NK-92 treated with Interleukin-12 subunit alpha and Interleukin-12 subunit beta, amount 100 ng/mL, for 24 hours (cell line): Measurements from ENCODE around the gene FBXO5.
"Not testable (repeated sequence)": the region's sequence is repeated elsewhere in the genome, so short reads cannot be mapped to it uniquely, and the experiment has no call there.

Source experiments
- DNase-seq: peaks from one replicate; lab custom pipeline; 2025; lab: John Stamatoyannopoulos, UW

The FBXO5 gene

GRCh38 chr6:152986978-152987377 is 4.1 kb upstream of the FBXO5 start:
- no peak for DNase-seq

- not testable (repeated sequence) for DNase-seq
Measured at GRCh38 chr6:152985300-152985699, 2.5 kb upstream of the FBXO5 start.

DNA sequence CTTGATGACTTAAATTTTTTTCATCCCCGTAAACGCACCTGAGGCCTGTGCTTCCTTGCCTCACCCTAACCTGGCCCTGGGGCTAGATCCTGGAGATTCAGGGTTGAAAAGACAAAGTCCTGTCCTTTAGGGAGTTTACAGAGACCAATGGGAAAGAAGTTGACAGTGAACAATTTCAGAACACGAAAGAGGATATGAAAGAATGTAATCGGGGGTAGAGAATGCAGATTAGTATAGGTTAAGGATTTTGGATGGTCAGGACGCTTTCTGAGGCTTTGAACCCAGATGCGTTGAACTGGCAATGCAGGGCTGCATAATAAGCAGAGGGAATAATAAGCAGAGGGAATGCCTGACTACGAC is 1.7 kb upstream of the FBXO5 start:
- no peak for DNase-seq

- DNase-seq: peak; percentile 70
Measured at GRCh38 chr6:152983637-152984512, 1.0 kb upstream of the FBXO5 start.

GRCh38 chr6:152981989-152982903 is 595 bp downstream of the FBXO5 start:
- DNase-seq: no peak

DNA sequence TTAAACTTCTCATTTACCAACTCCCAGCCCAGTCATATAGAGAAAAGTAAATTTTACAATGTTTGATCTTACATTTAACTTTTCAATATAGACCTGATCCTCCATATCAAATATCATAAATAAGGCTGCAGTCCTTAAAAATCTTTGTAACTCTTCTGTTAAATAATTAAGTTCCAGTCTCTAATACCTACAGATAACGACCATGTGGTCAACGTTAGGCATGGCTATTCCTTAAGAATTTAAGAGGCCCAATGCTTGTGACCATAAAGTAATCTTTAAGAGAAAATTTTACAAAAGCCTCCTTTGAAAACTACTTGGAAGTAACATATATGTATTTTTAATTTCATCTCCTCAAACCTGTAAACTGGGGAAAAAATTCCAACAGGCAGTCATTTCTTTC is 1.6 kb downstream of the FBXO5 start:
- DNase-seq: no peak

- no peak for DNase-seq
Measured at GRCh38 chr6:152980656-152981055, 2.2 kb downstream of the FBXO5 start.

- DNase-seq: no peak
Measured at GRCh38 chr6:152979116-152979515, 3.7 kb downstream of the FBXO5 start.

GRCh38 chr6:152978058-152978457 is 4.8 kb downstream of the FBXO5 start:
- no peak for DNase-seq

DNA sequence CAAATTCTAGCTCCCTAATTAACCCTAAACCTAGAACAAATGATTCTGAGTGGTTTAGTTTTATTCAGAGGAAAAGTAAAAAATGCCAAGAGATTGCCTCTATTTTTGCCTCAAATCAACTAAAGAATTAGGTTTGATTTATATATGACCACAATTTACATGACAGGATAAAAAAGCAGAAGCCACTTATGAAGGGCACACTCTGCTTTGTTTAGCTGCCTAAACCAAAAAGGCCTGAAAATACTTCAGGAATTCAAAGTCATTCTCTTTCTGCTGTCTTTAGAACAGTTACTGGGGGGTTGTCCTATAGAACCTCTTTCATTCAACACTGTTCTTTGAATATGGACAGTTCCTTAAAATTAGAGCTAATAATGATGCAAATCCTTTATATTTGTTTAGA is 5.3 kb downstream of the FBXO5 start:
- no peak for DNase-seq

- no peak for DNase-seq
Measured at GRCh38 chr6:152976749-152977148, 6.1 kb downstream of the FBXO5 start.

GRCh38 chr6:152975204-152975915 is 7.5 kb downstream of the FBXO5 start:
- DNase-seq: no peak

GRCh38 chr6:152973916-152974315 is 8.9 kb downstream of the FBXO5 start:
- DNase-seq: peak; percentile 36

DNA sequence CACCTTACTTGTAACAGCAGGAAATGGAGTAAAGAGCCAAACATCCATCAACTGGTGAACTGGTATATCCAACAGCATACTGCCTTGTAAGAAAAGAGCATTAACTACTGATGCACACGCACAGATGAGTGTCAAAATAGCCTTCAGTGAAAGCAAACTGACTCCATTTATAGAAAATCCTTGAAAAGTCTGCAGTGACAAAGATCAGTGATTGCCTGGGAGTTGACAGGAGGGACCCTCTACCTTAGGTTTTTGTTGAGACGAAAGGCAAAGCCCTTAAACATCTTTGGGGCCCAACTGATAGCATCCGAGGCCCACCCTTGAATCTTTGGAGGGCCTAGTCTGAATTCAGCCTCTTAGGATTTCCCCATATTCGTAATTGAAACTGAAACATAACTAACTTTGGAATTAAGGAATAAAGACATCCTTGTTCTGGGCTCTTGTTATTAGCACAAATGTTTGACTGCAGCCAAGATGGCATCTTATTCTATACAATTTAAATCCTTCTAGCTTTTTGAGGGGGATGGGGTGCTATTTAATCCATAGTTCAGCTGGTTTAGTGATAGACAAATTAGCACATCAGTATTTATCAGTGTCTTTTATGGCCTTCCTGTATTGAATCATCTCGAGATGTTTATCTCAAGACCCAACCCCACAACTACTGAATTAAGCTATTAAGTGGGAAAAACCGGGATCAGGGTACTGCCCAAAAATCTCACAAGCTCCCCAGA is 13.0 kb downstream of the FBXO5 start:
- DNase-seq: no peak

- DNase-seq: not testable (repeated sequence)
Measured at GRCh38 chr6:152966168-152966894, 16.5 kb downstream of the FBXO5 start.

DNA sequence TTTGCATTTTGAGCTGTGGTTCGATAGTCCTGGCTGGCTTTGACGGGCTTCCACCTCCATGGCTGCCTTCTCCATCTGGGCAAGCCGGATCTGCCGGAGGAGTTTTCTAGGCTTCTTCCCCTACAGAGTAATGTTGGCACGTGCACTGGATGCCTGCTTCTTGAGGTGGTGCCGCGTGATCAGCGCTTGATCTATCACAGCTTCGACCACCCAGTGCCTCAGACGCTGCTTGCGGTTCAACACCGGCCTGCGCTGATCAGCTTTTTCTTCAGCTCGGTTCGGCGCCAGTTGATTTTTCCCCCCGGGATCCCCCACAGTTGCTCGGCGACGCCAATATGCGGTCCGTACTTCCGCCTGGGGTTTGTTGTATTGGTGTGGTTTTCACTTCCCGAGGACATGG is 23.5 kb downstream of the FBXO5 start:
- DNase-seq: no peak

DNA sequence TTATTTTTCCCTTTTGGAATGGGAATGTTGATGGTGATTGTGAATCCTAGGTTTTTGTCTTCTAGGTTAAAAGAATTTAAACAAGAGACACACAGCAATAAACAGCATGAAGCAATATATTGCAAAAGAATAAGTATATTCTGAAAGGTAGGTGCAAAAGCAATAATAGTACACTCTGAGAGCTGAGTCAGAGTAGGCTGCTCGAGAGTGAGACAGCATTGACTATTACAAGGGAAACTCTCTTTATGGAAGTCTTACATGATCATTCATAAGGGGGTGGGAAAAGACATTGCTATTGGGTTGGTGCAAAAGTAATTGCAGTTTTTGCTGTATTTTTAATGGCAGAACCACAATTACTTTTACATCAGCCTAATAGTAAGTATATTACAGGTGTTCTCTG is 25.0 kb downstream of the FBXO5 start:
- no peak for DNase-seq

DNA sequence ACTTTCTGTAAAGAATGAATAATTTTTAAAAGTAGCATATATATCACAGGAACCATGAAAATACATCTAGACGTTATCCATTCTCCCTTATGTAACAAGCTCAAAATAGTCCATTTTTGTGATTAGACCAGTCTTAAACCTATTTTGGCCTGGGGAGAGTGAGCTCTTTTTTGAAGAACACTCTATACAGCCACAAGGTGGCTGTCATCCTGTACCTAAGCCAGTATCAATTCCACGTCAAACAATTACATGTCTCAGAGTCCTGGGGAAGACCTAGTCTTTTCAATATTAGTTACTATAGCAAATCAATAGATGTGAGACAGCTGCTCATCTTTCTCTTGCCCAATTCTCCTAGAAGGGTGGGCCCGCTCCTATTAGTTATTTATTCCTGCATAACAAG is 28.4 kb downstream of the FBXO5 start:
- DNase-seq: no peak

GRCh38 chr6:152952866-152953509 is 29.9 kb downstream of the FBXO5 start:
- no peak for DNase-seq

DNA sequence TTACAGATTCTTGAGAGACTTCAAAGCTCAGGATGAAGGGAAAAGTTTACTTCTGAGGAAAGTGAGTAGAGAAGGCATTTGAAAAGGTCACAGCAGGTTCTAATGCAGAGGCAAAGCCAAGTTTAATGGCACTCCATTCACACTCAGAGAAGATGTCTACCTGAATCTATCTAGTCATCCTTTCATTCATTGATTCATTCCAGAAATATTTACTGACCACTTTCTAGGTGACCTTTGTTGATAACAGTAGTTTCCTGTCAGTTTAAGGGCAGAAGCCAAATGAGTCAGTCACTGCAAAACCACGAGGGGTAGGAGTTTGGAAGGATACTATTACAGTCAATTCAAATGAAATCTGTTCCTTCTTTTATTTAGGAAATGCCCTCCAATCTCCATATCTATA is 30.8 kb downstream of the FBXO5 start:
- no peak for DNase-seq

- no peak for DNase-seq
Measured at GRCh38 chr6:152950240-152950639, 32.6 kb downstream of the FBXO5 start.
